Prostate gland (tissue), 2 donors: ENCODE measurements around the gene ZCRB1. TPM values are rescaled to one million over a fixed set of nuclear protein-coding genes. Genes with fewer than 3 reads are reported as not detected.

Source experiments
- DNase-seq: peaks from one replicate; pipeline ENCODE4 v3.0.0-alpha.2; 2019; ENCODE audit warnings: low spot score
- H3K27ac ChIP-seq, 2 donors: fragments of 200-600 bp; sonication (generic); 2 replicates each; pipeline ENCODE4 v1.5.1; 2017 to 2019
- H3K27me3 ChIP-seq: fragments of 200-600 bp; sonication (generic); replicated peaks from 2 replicates; pipeline ENCODE4 v1.5.1; 2019; ENCODE audit not compliant: insufficient read depth
- H3K36me3 ChIP-seq, 2 donors: fragments of 200-600 bp; sonication (generic); 1 replicate in 1 of 2; 2 replicates in 1 of 2; pipeline versions ENCODE4 v1.5.1 to v1.8.1; 2017 to 2019
- H3K4me1 ChIP-seq: fragments of 200-600 bp; sonication (generic); replicated peaks from 2 replicates; pipeline ENCODE4 v1.5.1; 2019
- H3K4me3 ChIP-seq, 2 donors: fragments of 200-600 bp; sonication (generic); 2 replicates each; pipeline ENCODE4 v1.5.1; 2017 to 2019
- H3K9me3 ChIP-seq: fragments of 200-600 bp; sonication (generic); 2 replicates; pipeline ENCODE4 v1.5.1; 2017
- CTCF ChIP-seq, 4 experiments: fragments of 200-600 bp in 2 of 4; fragments of 450-650 bp in 2 of 4; sonication (generic) in 2 of 4; IDR thresholded peaks; 1 replicate in 3 of 4; 2 replicates in 1 of 4; pipeline ENCODE4 v1.5.1; 2016 to 2019; ENCODE audit warnings: antibody characterized with exemption in 4 of 4, mild to moderate bottlenecking in 2 of 4, moderate library complexity in 2 of 4
- POLR2A ChIP-seq: fragments of 450-650 bp; IDR thresholded peaks from one replicate; pipeline ENCODE4 v1.6.1; 2016; ENCODE audit warnings: antibody characterized with exemption, mild to moderate bottlenecking
- POLR2AphosphoS5 ChIP-seq: sonication (generic); formaldehyde crosslinking; IDR thresholded peaks from one replicate; pipeline ENCODE4 v1.6.1; 2017; ENCODE audit warnings: antibody characterized with exemption
- WGBS: methylation state at CpG from one replicate; pipeline ENCODE4 v1.1.5; 2018; 5-methylcytosine and 5-hydroxymethylcytosine counted together
- intact Hi-C: fragments of 100-400 bp; cut with DNase I; formaldehyde crosslinking; loops from one replicate; pipeline ENCODE4 v1.14.2; 2022
- total RNA-seq, 2 donors: library from RNA; depleted of rRNA; stranded (reverse); fragments of >200 nt; gene quantifications; one replicate each; pipeline ENCODE4 v1.1.0, GENCODE V29; 2016

The ZCRB1 gene
- total RNA-seq, 2 donors from 2014 or later, result 31.4 to 49.7 TPM

GRCh38 chr12:42326541-42327226 is 790 bp upstream of the ZCRB1 start:
- TF ChIP-seq CTCF (IDR thresholded peaks at IDR 0.05) (no peak), POLR2A (no peak), POLR2AphosphoS5 (no peak)
- DNase-seq, result no peak
- WGBS, result 6% methylated on average over 13 of the region's 13 CpGs
- peak overlapping the region; percentile 83 to 87 for H3K27ac ChIP-seq
- intact Hi-C loops, result loop anchor here (5.0 kb wide), 2 partner anchors 89 to 184 kb away; partner anchors contain the start of genes GXYLT1 and YAF2
- no peaks in the 10 kb centered on the region for H3K36me3 ChIP-seq
- H3K4me3 ChIP-seq, result peak overlapping the region; percentile 50 to 51
- no peaks in the 10 kb centered on the region for H3K9me3 ChIP-seq
- H3K4me1 ChIP-seq, result peaks cover 8% of the 10 kb centered on the region
- no peaks in the 10 kb centered on the region for H3K27me3 ChIP-seq

GRCh38 chr12:42325326-42325652 is 605 bp downstream of the ZCRB1 start:
- WGBS, result 33% methylated on average over 7 of the region's 7 CpGs
- no peak for DNase-seq
- intact Hi-C loops, result loop anchor here (5.0 kb wide), 2 partner anchors 88 to 183 kb away; partner anchors contain the start of genes GXYLT1 and YAF2

GRCh38 chr12:42323856-42324255 is 2.0 kb downstream of the ZCRB1 start:
- no peaks in the 10 kb centered on the region for H3K27me3 ChIP-seq
- H3K4me1 ChIP-seq, result peaks cover 8% of the 10 kb centered on the region
- WGBS, result 67% methylated on average over 6 of the region's 6 CpGs
- TF ChIP-seq CTCF (IDR thresholded peaks at IDR 0.05) (no peak), POLR2AphosphoS5 (no peak), POLR2A (no peak)
- intact Hi-C loops, result no loop called here
- no peak overlapping the region for H3K4me3 ChIP-seq
- H3K27ac ChIP-seq, result peak overlapping the region in 1 of 2 donors; percentile 18
- no peaks in the 10 kb centered on the region for H3K36me3 ChIP-seq
- no peak for DNase-seq
- H3K9me3 ChIP-seq, result no peaks in the 10 kb centered on the region

More at GRCh38 chr12:42325326-42325652, 605 bp downstream of the ZCRB1 start:
- no peaks in the 10 kb centered on the region for H3K9me3 ChIP-seq
- H3K36me3 ChIP-seq, result no peaks in the 10 kb centered on the region
- peak overlapping the region; percentile 83 to 87 for H3K27ac ChIP-seq
- no peaks in the 10 kb centered on the region for H3K27me3 ChIP-seq
- H3K4me1 ChIP-seq, result peaks cover 8% of the 10 kb centered on the region
- TF ChIP-seq CTCF (IDR thresholded peaks at IDR 0.05), result peak in 1 of 4 experiments; percentile 3
- no peak for TF ChIP-seq POLR2AphosphoS5
- no peak for TF ChIP-seq POLR2A
- peak overlapping the region; percentile 50 to 51 for H3K4me3 ChIP-seq

- H3K4me1 ChIP-seq, result peaks cover 7% of the 10 kb centered on the region
- no peak for TF ChIP-seq POLR2A
- no peak overlapping the region for H3K27ac ChIP-seq
- no peak overlapping the region for H3K4me3 ChIP-seq
- H3K27me3 ChIP-seq, result no peaks in the 10 kb centered on the region
- H3K9me3 ChIP-seq, result no peaks in the 10 kb centered on the region
- intact Hi-C loops, result no loop called here
- DNase-seq, result no peak
- no peaks in the 10 kb centered on the region for H3K36me3 ChIP-seq
These were observed 3.3 kb downstream of the ZCRB1 start for GRCh38 chr12:42322567-42322966.

GRCh38 chr12:42320796-42321195 is 5.1 kb downstream of the ZCRB1 start:
- H3K27me3 ChIP-seq, result no peaks in the 10 kb centered on the region
- intact Hi-C loops, result no loop called here
- no peak overlapping the region for H3K27ac ChIP-seq
- TF ChIP-seq CTCF (IDR thresholded peaks at IDR 0.05), result no peak
- TF ChIP-seq POLR2A, result no peak
- no peak for TF ChIP-seq POLR2AphosphoS5
- H3K4me1 ChIP-seq, result no peaks in the 10 kb centered on the region
- H3K4me3 ChIP-seq, result no peak overlapping the region
- no peak for DNase-seq
- no peaks in the 10 kb centered on the region for H3K9me3 ChIP-seq
- no peaks in the 10 kb centered on the region for H3K36me3 ChIP-seq
